A673 (cell line): Measurements from ENCODE around the gene SPIRE2. TPM values are rescaled to one million over a fixed set of nuclear protein-coding genes. Genes with fewer than 3 reads are reported as not detected.

Experiments used
- BruUV-seq: library from RNA; stranded (reverse); fragments of 400-500 nt; replicated peaks from 2 replicates; lab custom pipeline; 2021; lab: Mats Ljungman, UMichigan
- CTCF ChIA-PET: fragments of 300-600 bp; sonication (Branson Sonifier 250); formaldehyde crosslinking; loops from one replicate; lab custom pipeline; 2022; ENCODE audit warnings: antibody characterized with exemption; lab: Charles Lee
- POLR2A ChIA-PET: fragments of 300-600 bp; sonication (Branson Sonifier 250); formaldehyde crosslinking; loops from one replicate; lab custom pipeline; 2022; ENCODE audit warnings: antibody characterized with exemption; ENCODE audit not compliant: low non-redundant PET; lab: Charles Lee
- DNase-seq: peaks from one replicate; pipeline ENCODE4 v3.0.0-alpha.2; 2015; ENCODE audit warnings: low spot score
- H3K27ac ChIP-seq: fragments of 200-600 bp; sonication (generic); 2 replicates; pipeline ENCODE4 v1.5.1; 2016; ENCODE audit warnings: mixed run types, low read depth, mild to moderate bottlenecking, mixed read lengths, antibody characterized with exemption, low read length; ENCODE audit not compliant: poor library complexity, severe bottlenecking
- H3K27me3 ChIP-seq: fragments of 200-600 bp; sonication (generic); replicated peaks from 2 replicates; pipeline ENCODE4 v1.6.1; 2017; ENCODE audit warnings: mixed run types, low read depth, mild to moderate bottlenecking, mixed read lengths, antibody characterized with exemption, low read length; ENCODE audit not compliant: insufficient read depth, poor library complexity
- H3K36me3 ChIP-seq: fragments of 200-600 bp; sonication (generic); 2 replicates; pipeline ENCODE4 v1.6.1; 2016; ENCODE audit warnings: mixed run types, mild to moderate bottlenecking, mixed read lengths, antibody characterized with exemption, low read length; ENCODE audit not compliant: insufficient read depth, poor library complexity, severe bottlenecking
- H3K4me1 ChIP-seq: fragments of 200-600 bp; sonication (generic); 2 replicates; pipeline ENCODE4 v1.6.1; 2017; ENCODE audit warnings: mixed run types, mild to moderate bottlenecking, mixed read lengths, antibody characterized with exemption, low read length; ENCODE audit not compliant: insufficient read depth, poor library complexity, severe bottlenecking
- H3K4me3 ChIP-seq: fragments of 200-600 bp; sonication (generic); 2 replicates; pipeline ENCODE4 v1.5.1; 2016; ENCODE audit warnings: low read depth, mixed run types, mild to moderate bottlenecking, mixed read lengths, low read length; ENCODE audit not compliant: poor library complexity, severe bottlenecking
- H3K9me3 ChIP-seq: fragments of 200-600 bp; sonication (generic); 2 replicates; pipeline ENCODE4 v1.6.1; 2016; ENCODE audit warnings: mixed run types, low read depth, mild to moderate bottlenecking, mixed read lengths, antibody characterized with exemption, low read length; ENCODE audit not compliant: poor library complexity, severe bottlenecking
- EZH2 ChIP-seq: fragments of 200-600 bp; sonication (generic); IDR thresholded peaks from 2 replicates; pipeline ENCODE4 v1.6.1; 2017; ENCODE audit warnings: borderline replicate concordance, low read depth, mild to moderate bottlenecking, mixed read lengths, antibody characterized with exemption, low read length; ENCODE audit not compliant: poor library complexity, severe bottlenecking
- intact Hi-C: fragments of 100-400 bp; cut with micrococcal nuclease; formaldehyde crosslinking; loops from one replicate; pipeline ENCODE4 v1.10.0; 2022; ENCODE audit not compliant: unreplicated experiment
- total RNA-seq: library from RNA; stranded (reverse); gene quantifications from 2 replicates; pipeline ENCODE4 v1.2.3, GENCODE V29; 2021
- TF ChIP-seq, protein P1 (sequence below): fragments of 300-800, 200-600 bp; sonication (generic); conservative IDR thresholded peaks from 2 replicates; pipeline ENCODE4 v1.5.1; 2017; ENCODE audit warnings: low read depth, mild to moderate bottlenecking, antibody characterized with exemption, low read length, moderate library complexity, mixed read lengths

SPIRE2 gene
- total RNA-seq, 1 experiment from 2014 or later, result 18.9 TPM

- CTCF ChIA-PET, result interaction anchor here (0.6 kb wide), 1 partner anchor 105 kb away, joined by 3 read pairs; no protein-coding TSS in a partner anchor
- H3K27me3 ChIP-seq, result no peaks in the 10 kb centered on the region
- no peaks in the 10 kb centered on the region for H3K9me3 ChIP-seq
- no TSS peak for BruUV-seq
- H3K4me1 ChIP-seq, result no peaks in the 10 kb centered on the region
- POLR2A ChIA-PET, result no interaction called here
- intact Hi-C loops, result no loop called here
- TF ChIP-seq, protein P1, sequence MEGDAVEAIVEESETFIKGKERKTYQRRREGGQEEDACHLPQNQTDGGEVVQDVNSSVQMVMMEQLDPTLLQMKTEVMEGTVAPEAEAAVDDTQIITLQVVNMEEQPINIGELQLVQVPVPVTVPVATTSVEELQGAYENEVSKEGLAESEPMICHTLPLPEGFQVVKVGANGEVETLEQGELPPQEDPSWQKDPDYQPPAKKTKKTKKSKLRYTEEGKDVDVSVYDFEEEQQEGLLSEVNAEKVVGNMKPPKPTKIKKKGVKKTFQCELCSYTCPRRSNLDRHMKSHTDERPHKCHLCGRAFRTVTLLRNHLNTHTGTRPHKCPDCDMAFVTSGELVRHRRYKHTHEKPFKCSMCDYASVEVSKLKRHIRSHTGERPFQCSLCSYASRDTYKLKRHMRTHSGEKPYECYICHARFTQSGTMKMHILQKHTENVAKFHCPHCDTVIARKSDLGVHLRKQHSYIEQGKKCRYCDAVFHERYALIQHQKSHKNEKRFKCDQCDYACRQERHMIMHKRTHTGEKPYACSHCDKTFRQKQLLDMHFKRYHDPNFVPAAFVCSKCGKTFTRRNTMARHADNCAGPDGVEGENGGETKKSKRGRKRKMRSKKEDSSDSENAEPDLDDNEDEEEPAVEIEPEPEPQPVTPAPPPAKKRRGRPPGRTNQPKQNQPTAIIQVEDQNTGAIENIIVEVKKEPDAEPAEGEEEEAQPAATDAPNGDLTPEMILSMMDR, result no peak
- TF ChIP-seq EZH2, result no peak
- no peak overlapping the region for H3K4me3 ChIP-seq
- no peak overlapping the region for H3K27ac ChIP-seq
- no peaks in the 10 kb centered on the region for H3K36me3 ChIP-seq
- no peak for DNase-seq
These were observed 30.8 kb downstream of the SPIRE2 start for GRCh38 chr16:89858973-89859614.

- ChIA-PET CTCF (interaction anchor here (0.6 kb wide), 1 partner anchor 104 kb away, joined by 3 read pairs; no protein-coding TSS in a partner anchor), POLR2A (no interaction called here)
- Histone ChIP-seq H3K4me1 (no peaks in the 10 kb centered on the region), H3K4me3 (no peak overlapping the region), H3K27ac (no peak overlapping the region), H3K36me3 (no peaks in the 10 kb centered on the region), H3K27me3 (no peaks in the 10 kb centered on the region), H3K9me3 (no peaks in the 10 kb centered on the region)
- TF ChIP-seq, protein P1, result no peak
- no peak for TF ChIP-seq EZH2
- BruUV-seq, result no TSS peak
- intact Hi-C loops, result loop anchor here (5.0 to 10.0 kb wide), 2 partner anchors 107 to 155 kb away; partner anchors contain the start of gene SPATA2L
- no peak for DNase-seq
These were observed 31.3 kb downstream of the SPIRE2 start for GRCh38 chr16:89859615-89860007.

DNA sequence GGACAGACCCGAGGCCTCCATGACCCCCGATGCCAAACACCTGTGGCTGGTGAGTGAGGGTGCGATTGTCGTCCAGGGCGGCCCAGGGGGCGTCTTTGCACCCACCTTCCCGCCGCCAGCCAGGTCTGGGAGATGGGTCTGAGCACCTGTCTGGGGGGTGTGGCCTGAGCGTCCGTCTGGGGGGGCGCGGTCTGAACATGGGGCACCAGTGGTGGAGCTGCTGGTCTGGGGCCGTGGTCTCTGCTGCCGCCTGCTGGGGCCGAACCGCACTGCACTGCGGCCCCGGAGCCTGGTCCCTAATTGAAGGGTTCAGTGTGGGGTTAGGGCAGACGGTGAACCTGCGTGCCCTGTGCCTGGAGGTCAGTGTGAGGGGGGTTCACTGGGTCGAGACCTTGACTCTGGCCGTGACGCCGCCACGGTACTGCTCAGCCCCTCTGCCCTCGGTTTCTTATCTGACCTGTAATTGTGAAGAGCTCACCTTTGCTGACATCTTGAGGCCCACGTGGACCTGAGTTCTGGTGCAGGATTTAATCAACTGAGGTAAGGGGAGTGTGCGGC lies 32.6 kb downstream of the SPIRE2 start:
- POLR2A ChIA-PET, result no interaction called here
- H3K4me3 ChIP-seq, result no peak overlapping the region
- no peaks in the 10 kb centered on the region for H3K9me3 ChIP-seq
- TF ChIP-seq, protein P1, result peak; percentile 96
- no peak for TF ChIP-seq EZH2
- no peaks in the 10 kb centered on the region for H3K36me3 ChIP-seq
- peak; percentile 61 for DNase-seq
- CTCF ChIA-PET, result interaction anchor here (0.6 to 1.7 kb wide), 6 partner anchors 9 to 161 kb away, joined by 3 to 7 read pairs (median 4); partner anchors contain the start of gene TCF25
- no peak overlapping the region for H3K27ac ChIP-seq
- H3K4me1 ChIP-seq, result no peaks in the 10 kb centered on the region
- no peaks in the 10 kb centered on the region for H3K27me3 ChIP-seq
- no TSS peak for BruUV-seq
- intact Hi-C loops, result loop anchor here (5.0 to 10.0 kb wide), 2 partner anchors 109 to 156 kb away; partner anchors contain the start of gene SPATA2L
